Stimulated activated CD8-positive, alpha-beta memory T cell treated with anti-CD3 and anti-CD28 coated beads, Interleukin-2, amount 100 ng/mL, for 48 hours (primary cell): ENCODE data around the gene RHOT2.

Source experiments
- DNase-seq, 2 donors: peaks; one replicate each; pipeline ENCODE4 v3.0.0-alpha.2; 2020; ENCODE audit warnings: low read depth in 2 of 2

Gene RHOT2

DNA sequence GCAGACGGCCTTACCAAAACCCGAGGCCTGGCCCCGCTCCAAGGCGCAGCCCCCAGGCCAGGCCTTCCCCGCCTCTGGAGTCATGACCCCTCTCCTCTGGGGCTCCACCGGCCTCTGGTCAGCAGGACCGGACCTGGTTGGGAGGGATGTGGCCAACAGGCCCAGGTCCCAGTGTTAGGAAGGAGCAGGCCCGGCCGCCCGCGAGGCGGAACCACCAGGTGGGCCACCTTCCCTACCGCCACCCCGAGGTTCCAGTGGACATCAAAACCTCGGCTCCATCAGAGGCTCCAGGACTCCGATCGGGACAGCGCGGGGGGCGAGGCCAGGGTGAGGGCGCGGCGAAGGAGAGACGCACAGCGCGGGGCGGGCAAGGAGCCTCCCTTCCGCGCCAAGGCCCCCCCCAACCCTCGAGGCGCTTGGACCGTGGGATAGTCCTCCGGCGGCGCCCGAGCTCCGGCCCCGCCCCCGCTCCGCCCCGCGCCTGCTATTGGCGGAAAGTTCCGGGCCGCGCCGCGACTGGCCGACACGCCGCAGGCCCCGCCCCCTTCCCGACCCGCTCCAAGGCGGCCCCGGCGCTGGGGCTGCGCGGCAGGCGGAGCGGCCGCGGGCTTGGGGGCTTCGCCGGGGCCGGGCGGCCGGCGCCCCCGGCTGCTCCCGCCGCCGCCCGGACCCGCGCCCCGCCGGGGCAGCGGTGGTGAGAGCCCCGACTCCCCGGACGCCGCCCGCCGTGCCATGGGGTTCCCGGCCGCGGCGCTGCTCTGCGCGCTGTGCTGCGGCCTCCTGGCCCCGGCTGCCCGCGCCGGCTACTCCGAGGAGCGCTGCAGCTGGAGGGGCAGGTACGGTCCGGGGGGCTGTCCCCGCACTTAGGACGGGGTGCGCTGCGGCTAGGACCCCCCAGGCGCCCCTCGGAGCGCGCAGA lies 46.9 kb downstream of the RHOT2 start, which contains the start of gene METRN:
Gene METRN (plus strand): TSS at position 561 of the 919 bp plus-strand sequence. CDS start 172 bp downstream, at position 733.
- peak; percentile 90 to 95 for DNase-seq

DNA sequence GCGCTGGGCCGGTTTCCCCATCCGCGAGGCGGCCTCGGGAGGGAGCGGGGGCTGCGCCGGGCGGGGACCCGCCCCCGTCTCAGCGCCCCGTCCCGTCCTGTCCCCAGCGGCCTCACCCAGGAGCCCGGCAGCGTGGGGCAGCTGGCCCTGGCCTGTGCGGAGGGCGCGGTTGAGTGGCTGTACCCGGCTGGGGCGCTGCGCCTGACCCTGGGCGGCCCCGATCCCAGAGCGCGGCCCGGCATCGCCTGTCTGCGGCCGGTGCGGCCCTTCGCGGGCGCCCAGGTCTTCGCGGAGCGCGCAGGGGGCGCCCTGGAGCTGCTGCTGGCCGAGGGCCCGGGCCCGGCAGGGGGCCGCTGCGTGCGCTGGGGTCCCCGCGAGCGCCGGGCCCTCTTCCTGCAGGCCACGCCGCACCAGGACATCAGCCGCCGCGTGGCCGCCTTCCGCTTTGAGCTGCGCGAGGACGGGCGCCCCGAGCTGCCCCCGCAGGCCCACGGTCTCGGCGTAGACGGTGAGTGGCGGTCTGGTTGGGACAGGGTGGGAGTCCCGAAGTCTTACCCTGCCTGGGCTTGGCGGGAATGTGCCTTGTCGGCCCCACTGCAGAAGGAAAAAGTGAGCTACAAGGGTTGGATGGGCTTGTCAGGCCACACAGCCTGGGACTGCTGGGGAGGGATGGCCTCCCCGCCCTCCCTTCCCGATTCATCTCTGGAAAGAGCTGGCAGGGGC lies 47.7 kb downstream of the RHOT2 start:
- DNase-seq: no peak

DNA sequence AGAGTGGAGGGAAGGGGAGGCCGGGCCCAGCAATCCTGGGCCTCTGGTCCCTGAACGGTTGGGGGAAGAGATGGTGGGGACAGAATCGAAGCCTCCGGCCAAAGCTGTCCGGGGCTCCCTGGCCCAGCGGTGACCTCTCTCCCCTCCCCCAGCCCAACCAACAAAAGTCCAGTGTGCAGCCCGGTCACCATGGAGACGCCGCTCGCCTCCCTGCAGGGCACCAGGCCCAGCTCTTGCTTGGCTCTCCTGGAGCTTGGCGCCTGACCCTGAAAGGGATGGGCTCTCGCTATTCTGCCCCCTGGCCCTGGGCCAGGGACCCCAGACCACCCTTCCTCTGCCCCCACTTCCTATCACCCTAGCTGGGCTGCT lies 48.3 kb downstream of the RHOT2 start:
- DNase-seq: no peak

DNA sequence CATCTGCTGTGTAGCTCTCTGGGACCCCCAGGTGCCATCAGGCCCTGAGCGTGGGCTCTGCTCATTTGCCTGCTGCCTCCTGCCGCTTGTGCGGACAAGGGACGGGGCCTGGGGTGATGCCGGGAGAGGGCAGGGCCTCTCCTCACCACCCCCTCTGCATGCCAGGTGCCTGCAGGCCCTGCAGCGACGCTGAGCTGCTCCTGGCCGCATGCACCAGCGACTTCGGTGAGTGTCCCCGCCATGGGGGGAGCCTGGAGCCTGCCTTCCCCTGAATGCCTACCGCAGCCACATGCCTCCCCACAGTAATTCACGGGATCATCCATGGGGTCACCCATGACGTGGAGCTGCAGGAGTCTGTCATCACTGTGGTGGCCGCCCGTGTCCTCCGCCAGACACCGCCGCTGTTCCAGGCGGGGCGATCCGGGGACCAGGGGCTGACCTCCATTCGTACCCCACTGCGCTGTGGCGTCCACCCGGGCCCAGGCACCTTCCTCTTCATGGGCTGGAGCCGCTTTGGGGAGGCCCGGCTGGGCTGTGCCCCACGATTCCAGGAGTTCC lies 48.9 kb downstream of the RHOT2 start:
- no peak for DNase-seq

DNA sequence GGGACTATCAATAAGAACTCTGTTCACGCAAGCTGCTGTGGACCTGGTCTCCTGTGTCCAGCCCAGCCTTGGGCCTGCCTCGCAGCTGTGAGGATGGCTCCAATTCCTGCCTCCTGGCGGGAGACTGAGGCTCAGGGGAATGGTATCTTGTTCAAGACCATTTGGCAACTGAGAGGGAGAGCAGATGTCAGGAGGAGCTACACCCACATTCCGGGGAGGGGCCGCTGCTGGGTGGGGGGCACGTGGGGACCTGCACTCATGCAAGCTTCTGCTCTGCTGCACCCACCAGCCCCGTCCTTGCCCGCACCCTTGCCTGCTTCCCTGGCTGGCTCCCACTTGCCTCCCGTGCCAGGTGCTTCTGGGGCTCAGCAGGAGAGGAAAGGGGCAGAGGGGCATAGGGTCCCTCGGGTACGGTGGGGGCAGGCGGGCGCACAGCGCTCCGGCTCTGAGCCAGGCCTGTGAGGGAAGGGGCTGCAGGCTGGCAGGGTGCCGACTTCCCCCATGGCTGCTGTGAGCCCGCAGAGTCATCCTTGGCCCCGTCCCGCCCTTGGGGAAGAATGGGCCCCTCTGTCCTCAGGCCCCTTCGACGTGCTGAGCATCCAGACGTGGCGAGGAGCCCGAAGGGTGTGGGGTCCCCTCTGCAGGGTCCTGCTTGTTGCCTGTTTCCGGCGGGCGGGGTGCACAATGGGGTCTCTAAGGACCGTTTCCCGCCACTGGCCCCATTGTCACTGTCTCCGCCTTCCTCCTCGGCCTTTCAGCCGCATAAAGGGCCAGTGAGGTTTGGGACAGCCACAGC lies 49.7 kb downstream of the RHOT2 start:
- no peak for DNase-seq

DNA sequence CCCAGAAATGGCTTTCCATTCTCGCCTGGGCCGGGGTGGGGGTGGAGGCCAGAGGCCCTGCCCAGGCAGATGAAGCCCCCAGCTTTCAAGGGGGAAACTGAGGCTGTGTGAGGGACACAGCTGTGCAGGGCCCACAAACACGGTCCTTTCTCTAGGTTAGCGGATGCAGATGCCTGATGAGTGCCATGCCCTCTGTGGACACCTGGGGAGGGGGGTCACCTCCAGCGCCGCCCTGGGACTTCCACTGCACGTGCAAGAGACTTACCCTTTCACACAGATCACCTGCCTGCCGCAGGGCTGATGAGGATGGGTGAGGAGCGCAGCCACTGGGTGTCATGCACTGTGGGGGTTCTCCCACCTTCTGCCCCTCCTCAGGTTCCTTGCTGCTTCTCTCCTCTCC lies 50.5 kb downstream of the RHOT2 start:
- no peak for DNase-seq

DNA sequence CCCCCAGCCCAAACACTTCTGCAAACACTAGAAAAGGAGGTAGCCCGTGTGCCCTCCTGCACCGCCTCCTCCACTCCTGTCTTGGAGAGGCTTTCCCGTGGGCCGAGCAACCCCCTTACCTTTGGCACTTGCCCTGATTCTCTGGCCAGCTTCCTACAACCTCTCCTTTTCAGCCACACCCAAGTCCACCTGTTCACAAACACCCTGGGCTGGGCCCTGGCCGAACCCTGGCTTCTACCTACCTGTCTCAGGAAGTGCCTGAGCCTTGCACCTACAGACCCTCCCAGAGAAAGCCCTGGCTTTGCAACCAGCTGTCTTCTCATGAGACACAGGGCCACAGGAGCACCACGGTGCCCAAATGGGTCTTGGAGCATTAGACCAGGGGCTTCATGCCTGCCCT lies 51.0 kb downstream of the RHOT2 start:
- no peak for DNase-seq

DNA sequence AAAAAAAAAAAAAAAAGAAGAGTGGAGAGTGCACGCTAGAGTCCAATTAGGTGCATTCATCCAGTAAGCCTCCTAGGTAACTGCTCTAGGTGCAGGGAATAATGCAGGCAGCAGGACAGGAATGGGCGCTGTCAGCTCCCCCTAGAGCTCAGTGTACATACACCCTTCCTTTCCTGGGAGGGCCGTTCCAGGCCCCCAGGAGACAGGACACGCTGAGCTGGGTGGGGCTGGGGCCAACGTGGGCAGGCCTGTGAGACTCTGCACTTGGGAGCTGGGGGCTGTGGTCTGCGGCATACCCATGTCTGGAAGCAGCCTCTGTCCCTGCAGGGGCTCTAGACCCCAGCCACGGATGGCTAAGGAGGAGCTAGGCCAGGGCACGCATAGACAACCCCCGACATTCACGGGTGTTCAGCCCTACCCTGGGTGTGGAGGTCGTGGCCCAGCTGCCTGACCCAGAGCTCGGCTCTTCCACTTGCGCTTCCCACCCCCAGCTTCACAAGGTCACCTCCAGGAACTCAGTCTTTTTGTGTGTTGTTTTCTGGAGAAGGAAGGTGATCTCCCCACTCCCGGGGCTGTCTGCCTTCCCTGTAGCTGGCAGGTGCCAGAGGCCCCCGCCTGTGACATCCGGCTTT lies 52.0 kb downstream of the RHOT2 start:
- no peak for DNase-seq

DNA sequence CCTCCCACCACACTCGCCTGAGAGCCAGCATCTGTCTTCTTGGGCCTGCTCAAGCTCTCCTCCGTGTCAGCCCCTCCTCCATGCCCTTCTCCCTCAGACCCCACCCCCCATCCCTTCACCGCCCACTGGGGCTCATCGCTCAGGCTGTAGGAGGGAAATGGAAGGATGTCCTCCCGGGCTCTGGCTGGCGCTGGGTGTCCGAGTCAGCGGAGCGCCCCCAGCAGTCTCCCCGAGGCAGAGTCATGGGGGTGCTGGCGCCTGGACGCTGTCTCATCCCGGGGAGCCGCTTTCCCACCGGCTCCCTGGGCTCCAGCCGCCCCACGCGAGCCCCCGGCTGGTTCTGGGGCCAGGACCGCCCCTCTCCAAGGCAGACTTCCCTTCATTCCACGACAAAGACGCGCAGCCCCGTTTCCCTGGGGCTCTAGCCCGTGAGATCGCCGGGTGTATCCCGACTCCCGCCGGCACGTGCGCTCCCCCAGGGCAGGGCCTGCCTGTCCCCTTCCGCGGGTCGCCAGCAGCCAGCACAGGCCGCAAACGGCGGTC lies 52.6 kb downstream of the RHOT2 start:
- DNase-seq: peak; percentile 47

DNA sequence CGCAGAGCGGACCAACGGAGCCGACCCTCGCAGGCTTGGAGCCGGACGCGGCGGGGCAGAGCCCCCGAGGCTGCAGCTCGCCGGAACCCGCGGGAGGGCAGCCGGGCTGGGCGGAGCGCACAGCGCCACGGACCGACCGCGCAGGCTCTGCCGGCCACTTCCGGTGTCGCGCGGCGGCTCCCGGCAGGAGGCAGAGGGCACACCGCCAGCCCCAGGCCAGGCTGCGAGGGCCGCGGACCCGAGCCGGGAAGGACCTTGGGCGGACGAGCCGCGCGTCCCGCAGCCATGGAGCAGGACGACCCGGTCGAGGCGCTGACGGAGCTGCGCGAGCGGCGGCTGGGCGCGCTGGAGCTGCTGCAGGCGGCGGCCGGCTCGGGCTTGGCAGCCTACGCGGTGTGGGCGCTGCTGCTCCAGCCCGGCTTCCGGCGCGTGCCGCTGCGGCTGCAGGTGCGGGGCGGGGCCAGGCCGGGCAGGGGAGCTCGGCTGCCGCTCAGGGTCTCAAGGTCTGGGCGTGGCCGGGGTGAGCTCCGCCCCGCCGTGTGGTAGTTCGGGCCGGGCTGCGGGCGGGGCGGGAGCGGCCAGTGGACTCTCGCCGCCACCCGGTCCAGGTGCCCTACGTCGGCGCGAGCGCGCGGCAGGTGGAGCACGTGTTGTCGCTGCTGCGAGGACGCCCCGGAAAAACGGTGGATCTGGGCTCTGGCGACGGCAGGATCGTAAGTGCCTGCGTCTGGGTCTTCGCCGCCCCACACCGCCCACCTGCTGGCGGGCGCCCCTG lies 53.2 kb downstream of the RHOT2 start, which contains the start of gene ANTKMT:
Gene ANTKMT (plus strand): TSS at position 157 of the 775 bp plus-strand sequence. CDS start 129 bp downstream, at position 286.
- DNase-seq: peak; percentile 70 to 79

DNA sequence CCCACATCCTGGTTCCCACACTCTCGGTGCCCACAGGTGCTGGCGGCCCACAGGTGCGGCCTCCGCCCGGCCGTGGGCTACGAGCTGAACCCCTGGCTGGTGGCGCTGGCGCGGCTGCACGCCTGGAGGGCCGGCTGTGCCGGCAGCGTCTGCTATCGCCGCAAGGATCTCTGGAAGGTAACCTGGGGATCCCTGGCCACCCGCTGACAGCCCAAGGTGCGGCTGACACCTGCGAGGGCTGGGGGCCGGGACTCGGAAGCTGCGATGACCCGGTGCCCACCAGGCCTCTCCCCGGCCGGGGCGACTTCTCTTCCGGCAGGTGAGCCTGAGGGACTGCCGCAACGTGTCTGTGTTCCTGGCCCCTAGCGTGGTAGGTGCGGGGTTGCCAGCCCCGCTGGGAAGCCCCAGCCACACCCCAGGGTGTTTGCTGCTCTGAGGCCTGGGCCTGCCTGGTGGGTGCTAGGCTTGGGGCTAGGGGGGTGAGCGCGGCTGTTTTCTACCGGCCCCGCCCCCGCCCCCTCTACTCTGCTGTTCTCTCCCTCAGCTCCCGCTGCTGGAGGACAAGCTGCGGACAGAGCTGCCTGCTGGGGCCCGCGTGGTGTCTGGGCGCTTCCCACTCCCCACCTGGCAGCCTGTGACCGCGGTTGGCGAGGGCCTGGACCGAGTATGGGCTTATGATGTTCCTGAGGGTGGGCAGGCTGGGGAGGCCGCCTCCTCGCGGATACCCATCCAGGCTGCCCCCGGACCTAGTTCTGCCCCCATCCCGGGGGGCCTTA lies 54.0 kb downstream of the RHOT2 start:
- no peak for DNase-seq

DNA sequence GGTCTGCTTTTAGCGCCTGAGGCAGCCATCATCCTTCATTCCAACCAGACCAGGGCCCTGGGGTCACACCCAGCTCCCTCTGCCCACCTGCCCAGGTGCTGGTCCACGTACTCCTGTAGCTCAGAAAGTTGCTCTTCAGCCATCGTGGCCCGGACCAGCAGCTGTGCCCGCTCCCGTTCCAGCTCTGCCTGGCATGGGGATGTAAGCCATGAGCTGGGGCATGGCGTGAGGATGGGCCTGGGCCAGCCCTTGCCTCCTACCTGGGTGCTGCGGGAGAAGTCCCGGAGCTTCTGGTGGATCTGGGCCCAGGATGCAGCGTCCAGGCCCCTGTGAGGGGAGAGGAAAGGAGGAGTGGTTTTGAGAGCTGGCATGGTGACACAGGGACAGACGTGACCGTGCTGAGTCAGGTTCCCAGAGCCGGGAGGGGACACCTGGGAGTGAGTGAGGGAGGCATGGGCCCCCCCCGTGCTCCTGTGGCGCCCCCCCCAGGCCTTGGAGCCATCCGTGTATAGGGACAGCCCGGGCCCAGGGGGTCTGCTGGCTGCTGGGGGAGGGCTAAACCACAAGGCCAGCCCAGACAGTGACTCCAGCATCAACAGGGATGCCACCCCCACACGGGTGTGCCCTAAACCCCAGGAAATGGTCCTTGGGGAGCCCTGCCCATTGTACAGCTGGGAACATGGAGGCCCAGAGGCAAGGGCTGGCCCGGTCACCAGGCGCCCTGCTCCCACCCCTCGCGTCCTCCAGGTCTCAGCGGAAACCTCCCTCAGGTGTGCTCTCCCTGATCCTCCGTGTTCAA lies 55.1 kb downstream of the RHOT2 start:
- no peak for DNase-seq

DNA sequence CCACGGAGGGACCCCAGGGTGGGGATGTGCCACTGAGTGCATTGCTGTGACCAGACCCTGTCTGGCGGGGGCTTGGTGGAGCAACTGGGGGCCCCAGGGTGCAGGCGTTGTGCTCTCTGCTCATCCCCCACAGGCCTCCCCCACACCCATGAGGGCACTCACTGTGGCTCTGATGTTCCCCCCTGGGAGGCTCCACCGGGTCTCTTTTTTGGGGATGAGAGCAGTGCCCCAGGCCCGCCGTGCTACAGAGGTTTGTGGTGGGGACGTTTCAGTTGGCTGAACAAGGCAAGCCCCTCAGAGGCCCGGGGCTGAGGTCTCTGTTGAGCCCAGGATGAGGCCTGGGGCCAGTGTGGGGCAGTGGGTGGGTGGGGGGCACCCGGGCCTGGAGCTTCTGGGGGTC lies 55.8 kb downstream of the RHOT2 start:
- no peak for DNase-seq
